NCI-H345 treated with DMSO at 0.1 percent for 48 hours (cell line): Measurements from ENCODE around the gene NPEPL1.
"Not testable (repeated sequence)": the region's sequence is repeated elsewhere in the genome, so short reads cannot be mapped to it uniquely, and the experiment has no call there.

Source experiments
- DNase-seq: peaks from one replicate; lab custom pipeline; 2025; ENCODE audit not compliant: unreplicated experiment; lab: John Stamatoyannopoulos, UW

Gene NPEPL1

DNA sequence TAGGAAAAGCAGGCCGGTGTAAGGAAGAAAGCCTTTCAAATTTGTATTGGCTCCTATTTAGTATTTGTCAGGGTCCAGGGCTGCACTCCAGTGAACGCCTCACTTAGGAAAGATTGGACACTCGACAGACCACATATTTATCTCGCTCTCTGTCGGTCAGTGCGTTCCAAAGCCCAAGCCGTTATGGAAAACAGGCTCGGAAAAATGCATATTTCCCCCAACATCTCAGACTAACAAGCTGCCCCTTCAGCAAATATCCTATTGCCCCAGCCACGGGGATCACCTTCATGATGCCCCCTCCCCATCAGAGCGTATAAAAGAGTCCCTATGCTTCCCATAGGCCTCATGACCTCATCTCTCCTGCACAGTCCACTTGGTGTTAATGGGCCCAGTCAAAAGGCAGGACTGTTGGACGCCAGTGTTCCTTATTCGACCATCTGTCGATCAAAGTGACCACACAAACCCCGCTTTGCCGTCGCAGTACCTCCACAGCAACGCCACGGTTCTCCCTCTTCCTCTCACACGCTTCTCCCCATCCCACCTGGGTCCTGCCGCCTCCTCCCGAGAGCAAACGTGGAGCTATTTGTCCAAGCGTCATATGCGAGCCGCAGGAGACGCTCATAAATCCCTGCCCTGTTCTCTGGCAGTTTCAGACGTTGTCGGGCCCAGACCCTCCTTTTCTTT is 63.3 kb downstream of the NPEPL1 start:
- DNase-seq = no peak

- DNase-seq = no peak
Observed at GRCh38 chr20:58756450-58756775, 63.8 kb downstream of the NPEPL1 start.

DNA sequence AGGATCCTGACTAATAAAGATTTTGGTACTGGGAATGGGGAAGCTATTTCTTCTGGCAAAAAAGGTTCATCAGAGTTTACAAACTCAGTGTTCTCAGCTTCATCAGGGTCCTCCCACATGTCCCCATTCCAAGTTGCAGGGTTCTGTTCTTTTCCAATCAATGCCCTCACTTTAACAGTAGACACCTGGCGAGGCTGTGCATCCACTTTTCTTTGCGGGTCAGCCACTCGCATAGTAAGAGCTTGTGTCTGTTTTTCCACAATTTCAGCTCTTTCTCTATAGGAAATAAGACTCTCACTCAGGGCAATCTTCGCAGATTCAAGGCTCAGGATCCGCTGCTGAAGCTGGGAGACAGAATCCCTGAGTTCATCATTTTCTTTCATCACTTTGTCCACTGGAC is 65.0 kb downstream of the NPEPL1 start:
- not testable (repeated sequence) for DNase-seq

DNA sequence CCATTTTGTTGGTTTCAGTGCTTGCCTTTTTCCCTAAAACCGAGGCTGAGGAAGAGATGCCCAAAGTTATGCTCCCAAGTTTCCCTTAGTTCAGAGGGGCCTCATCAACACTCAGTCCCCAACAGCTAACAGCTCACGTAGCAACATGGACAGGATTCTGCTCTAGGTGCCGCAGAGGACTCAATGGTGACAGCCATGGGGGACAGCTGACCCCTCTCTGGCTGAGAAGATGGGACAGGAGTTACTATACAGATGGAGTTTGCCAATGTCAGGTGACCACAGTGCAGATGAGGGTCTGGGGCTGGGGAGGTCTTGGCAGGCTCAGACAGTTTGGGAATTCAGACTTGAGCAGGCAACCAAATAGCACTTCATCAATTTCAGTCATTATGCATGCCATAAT is 67.3 kb downstream of the NPEPL1 start:
- DNase-seq = no peak

DNA sequence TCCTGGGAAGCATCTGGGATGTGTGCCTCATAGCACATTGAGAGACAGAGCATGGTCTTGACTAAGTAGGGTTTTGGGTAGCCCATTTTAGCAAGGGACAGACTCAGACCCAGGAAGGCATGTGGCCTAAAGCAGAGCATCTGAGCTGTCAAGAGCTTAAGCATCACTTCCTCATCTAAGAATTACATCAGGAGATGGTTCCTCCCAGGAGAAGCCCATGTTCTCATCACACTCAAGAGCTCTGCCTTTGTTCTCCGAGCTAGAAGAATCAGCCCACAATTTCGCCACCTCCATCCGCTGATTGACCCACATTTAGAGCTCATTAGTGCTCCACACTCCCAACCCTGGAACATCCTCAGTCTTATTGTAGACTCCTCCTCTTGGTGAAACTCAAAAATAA is 68.3 kb downstream of the NPEPL1 start:
- no peak for DNase-seq

DNA sequence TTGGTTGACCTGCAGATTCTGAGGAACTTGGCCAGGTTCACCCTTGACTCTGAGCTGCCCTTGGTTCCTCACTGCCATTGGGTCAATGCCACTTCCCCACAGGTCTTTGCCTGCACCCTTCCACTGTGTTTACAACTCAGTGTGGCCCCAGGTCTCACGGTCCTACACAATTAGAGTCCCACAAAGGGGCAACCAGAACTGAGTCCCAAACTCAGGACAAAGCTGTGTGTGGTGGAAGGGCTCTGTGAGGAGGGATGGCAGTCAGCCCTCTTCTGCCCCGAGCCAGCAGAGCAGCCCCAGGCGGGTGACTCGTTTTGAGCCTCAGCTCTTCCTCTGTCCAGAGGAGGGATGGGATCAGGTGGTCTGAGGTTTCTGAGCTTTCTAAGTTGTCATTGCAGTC is 69.5 kb downstream of the NPEPL1 start:
- DNase-seq = no peak

DNA sequence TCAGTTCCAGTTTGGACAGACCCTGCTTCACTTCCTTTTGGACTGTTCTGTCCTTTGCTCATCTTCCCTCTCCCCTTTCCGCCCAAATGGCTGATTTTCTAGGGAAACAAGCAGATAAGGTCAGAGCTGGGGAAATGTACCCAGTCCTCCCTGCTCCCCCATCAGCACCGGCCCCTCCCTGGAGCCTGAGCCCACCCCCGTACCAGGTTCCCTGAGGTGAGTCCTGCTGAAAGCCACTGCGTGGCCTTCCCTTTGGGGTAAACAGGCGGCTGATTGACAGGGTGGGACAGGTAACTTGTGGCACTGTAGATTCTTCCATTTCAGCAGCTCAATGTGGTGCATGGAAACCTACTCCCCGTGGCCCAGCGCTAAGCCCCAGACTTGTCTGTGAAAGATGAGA is 70.5 kb downstream of the NPEPL1 start:
- DNase-seq = no peak
